Measurements from ENCODE around the gene GYS2. TPM values are rescaled to one million over a fixed set of nuclear protein-coding genes. Genes with fewer than 3 reads are reported as not detected.
"Not testable (repeated sequence)": the region's sequence is repeated elsewhere in the genome, so short reads cannot be mapped to it uniquely, and the experiment has no call there.

The GYS2 gene
- total RNA-seq, 1 experiment from 2014 or later = not detected

DNA sequence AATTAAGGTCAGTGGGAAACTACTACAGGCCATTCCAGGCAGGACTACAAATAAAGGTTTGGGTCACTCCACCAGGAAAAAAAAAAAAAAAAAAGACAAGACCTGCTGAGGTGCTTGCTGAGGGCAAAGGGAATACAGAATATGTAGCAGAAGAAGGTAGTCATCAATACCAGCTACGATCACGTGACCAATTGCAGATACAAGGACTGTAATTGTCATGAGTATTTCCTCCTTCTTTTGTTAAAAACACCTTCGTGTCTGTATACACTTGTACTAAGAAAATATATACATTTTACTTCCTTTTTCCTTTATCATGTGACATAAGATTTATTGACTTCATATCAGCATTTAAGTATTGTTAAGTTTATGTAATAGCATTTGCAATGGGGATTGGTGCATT, 19.2 kb downstream of the GYS2 start:
- POLR2A ChIA-PET = no interaction called here
- Histone ChIP-seq H3K4me1 (ENCODE audit: control insufficient read depth, insufficient read depth, low read length) (no peaks in the 10 kb centered on the region), H3K27me3 (ENCODE audit: control insufficient read depth, insufficient read depth, low read length) (no peaks in the 10 kb centered on the region; the same call in 1 of the 2 replicates), H3K36me3 (ENCODE audit: control insufficient read depth, insufficient read depth, low read length) (no peaks in the 10 kb centered on the region), H3K27ac (ENCODE audit: low read length) (no peak overlapping the region), H3K9me3 (ENCODE audit: control insufficient read depth, insufficient read depth, low read depth, low read length) (no peaks in the 10 kb centered on the region), H3K4me3 (ENCODE audit: low read depth in 2 of 2, low read length in 2 of 2) (no peak overlapping the region)
- DNase-seq (ENCODE audit: low read depth, low spot score) = no peak
- in situ Hi-C loops (cut with HindIII; ENCODE audit: low pct_unique_long_range_greater_than_20kb, low sequenced_read_pairs) = no loop called here
- ATAC-seq = no peak
- no peak for TF ChIP-seq POLR2AphosphoS5 (IDR thresholded peaks at IDR 0.05; ENCODE audit: low read depth, low read length)
- TF ChIP-seq, protein P1, sequence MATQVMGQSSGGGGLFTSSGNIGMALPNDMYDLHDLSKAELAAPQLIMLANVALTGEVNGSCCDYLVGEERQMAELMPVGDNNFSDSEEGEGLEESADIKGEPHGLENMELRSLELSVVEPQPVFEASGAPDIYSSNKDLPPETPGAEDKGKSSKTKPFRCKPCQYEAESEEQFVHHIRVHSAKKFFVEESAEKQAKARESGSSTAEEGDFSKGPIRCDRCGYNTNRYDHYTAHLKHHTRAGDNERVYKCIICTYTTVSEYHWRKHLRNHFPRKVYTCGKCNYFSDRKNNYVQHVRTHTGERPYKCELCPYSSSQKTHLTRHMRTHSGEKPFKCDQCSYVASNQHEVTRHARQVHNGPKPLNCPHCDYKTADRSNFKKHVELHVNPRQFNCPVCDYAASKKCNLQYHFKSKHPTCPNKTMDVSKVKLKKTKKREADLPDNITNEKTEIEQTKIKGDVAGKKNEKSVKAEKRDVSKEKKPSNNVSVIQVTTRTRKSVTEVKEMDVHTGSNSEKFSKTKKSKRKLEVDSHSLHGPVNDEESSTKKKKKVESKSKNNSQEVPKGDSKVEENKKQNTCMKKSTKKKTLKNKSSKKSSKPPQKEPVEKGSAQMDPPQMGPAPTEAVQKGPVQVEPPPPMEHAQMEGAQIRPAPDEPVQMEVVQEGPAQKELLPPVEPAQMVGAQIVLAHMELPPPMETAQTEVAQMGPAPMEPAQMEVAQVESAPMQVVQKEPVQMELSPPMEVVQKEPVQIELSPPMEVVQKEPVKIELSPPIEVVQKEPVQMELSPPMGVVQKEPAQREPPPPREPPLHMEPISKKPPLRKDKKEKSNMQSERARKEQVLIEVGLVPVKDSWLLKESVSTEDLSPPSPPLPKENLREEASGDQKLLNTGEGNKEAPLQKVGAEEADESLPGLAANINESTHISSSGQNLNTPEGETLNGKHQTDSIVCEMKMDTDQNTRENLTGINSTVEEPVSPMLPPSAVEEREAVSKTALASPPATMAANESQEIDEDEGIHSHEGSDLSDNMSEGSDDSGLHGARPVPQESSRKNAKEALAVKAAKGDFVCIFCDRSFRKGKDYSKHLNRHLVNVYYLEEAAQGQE (IDR thresholded peaks at IDR 0.05; ENCODE audit: insufficient read depth in 1 of 2, low read depth in 2 of 2, low read length in 1 of 2) = no peak
- CTCF ChIA-PET = no interaction called here
- no TSS peak for BruUV-seq (replicated peaks)
- intact Hi-C loops (cut with micrococcal nuclease; ENCODE audit: unreplicated experiment) = no loop called here

DNA sequence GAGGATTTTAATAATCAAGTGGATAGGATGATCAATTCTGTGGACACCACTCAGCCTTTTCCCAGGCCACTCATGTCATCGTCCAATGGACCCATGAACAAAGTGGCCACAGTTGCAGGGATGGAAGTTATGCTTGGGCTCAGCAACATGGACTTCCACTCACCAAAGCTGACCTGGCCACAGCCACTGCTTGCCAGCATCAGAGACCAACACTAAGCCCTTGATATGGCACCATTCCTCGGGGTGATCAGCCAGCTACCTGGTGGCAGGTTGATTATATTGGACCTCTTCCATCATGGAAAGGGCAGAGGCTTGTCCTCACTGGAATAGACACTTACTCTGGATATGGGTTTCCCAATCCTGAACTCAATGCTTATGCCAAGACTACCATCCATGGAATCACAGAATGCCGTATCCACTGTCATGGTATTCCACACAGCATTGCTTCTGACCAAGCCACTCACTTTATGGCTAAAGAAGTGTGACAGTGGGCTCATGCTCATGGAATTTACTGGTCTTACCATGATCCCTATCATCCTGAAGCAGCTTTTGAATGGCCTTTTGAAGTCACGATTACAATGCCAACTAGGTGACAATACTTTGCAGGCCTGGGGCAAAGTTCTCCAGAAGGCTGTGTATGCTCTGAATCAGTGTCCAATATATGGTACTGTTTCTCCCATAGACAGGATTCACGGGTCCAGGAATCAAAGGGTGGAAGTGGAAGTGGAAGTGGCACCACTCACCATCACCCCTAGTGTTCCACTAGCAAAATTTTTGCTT, 20.1 kb downstream of the GYS2 start:
- H3K36me3 ChIP-seq (ENCODE audit: control insufficient read depth, insufficient read depth, low read length); H3K9me3 ChIP-seq (ENCODE audit: control insufficient read depth, insufficient read depth, low read depth, low read length); DNase-seq (ENCODE audit: low read depth, low spot score); ATAC-seq; H3K4me3 ChIP-seq (ENCODE audit: low read depth in 2 of 2, low read length in 2 of 2); in situ Hi-C loops (cut with HindIII; ENCODE audit: low pct_unique_long_range_greater_than_20kb, low sequenced_read_pairs); H3K27me3 ChIP-seq (ENCODE audit: control insufficient read depth, insufficient read depth, low read length); H3K27ac ChIP-seq (ENCODE audit: low read length); POLR2A ChIA-PET; CTCF ChIA-PET; intact Hi-C loops (cut with micrococcal nuclease; ENCODE audit: unreplicated experiment); H3K4me1 ChIP-seq (ENCODE audit: control insufficient read depth, insufficient read depth, low read length); BruUV-seq (replicated peaks): not testable (repeated sequence)

DNA sequence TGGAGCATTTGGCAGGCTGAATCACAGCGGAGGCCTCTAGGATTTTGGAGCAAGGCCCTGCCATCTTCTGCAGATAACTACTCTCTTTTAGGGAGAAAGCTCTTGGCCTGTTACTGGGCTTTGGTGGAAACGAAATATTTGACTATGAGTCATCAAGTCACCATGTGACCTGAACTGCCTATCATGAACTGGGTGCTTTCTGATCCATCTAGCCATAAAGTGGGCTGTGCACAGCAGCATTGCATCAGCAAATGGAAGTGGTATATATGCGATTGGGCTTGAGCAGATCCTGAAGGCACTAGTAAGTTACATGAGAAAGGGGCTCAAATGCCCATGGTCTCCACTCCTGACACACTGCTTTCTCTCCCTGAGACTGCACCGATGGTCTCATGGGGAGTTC, 21.1 kb downstream of the GYS2 start:
- Histone ChIP-seq H3K4me3 (ENCODE audit: low read depth in 2 of 2, low read length in 2 of 2) (no peak overlapping the region), H3K4me1 (ENCODE audit: control insufficient read depth, insufficient read depth, low read length) (no peaks in the 10 kb centered on the region), H3K27ac (ENCODE audit: low read length) (no peak overlapping the region), H3K9me3 (ENCODE audit: control insufficient read depth, insufficient read depth, low read depth, low read length) (no peaks in the 10 kb centered on the region), H3K27me3 (ENCODE audit: control insufficient read depth, insufficient read depth, low read length) (no peaks in the 10 kb centered on the region; the same call in 1 of the 2 replicates), H3K36me3 (ENCODE audit: control insufficient read depth, insufficient read depth, low read length) (no peaks in the 10 kb centered on the region)
- BruUV-seq (replicated peaks) = no TSS peak
- TF ChIP-seq SIN3A (IDR thresholded peaks at IDR 0.05; ENCODE audit: borderline replicate concordance, insufficient read depth, low read depth, low read length) = no peak
- TF ChIP-seq, protein P2, sequence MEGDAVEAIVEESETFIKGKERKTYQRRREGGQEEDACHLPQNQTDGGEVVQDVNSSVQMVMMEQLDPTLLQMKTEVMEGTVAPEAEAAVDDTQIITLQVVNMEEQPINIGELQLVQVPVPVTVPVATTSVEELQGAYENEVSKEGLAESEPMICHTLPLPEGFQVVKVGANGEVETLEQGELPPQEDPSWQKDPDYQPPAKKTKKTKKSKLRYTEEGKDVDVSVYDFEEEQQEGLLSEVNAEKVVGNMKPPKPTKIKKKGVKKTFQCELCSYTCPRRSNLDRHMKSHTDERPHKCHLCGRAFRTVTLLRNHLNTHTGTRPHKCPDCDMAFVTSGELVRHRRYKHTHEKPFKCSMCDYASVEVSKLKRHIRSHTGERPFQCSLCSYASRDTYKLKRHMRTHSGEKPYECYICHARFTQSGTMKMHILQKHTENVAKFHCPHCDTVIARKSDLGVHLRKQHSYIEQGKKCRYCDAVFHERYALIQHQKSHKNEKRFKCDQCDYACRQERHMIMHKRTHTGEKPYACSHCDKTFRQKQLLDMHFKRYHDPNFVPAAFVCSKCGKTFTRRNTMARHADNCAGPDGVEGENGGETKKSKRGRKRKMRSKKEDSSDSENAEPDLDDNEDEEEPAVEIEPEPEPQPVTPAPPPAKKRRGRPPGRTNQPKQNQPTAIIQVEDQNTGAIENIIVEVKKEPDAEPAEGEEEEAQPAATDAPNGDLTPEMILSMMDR (IDR thresholded peaks at IDR 0.05) = no peak
- no peak for TF ChIP-seq TCF7L2 (IDR thresholded peaks at IDR 0.05; ENCODE audit: low read depth, low read length)
- TF ChIP-seq, protein P1 (IDR thresholded peaks at IDR 0.05; ENCODE audit: insufficient read depth in 1 of 2, low read depth in 2 of 2, low read length in 1 of 2) = no peak
- no peak for TF ChIP-seq POLR2AphosphoS5 (IDR thresholded peaks at IDR 0.05; ENCODE audit: low read depth, low read length)
- intact Hi-C loops (cut with micrococcal nuclease; ENCODE audit: unreplicated experiment) (no loop called here), in situ Hi-C loops (cut with HindIII; ENCODE audit: low pct_unique_long_range_greater_than_20kb, low sequenced_read_pairs) (no loop called here)
- DNase-seq (ENCODE audit: low read depth, low spot score) = no peak
- ChIA-PET POLR2A (no interaction called here), CTCF (no interaction called here)
- no peak for ATAC-seq
